ENCODE results near the gene LRIT3.

The LRIT3 gene

GRCh38 chr4:109912706-109913595, 65.0 kb downstream of the LRIT3 start, which contains the start of gene EGF:
Gene EGF (plus strand): TSS chr4:109912883. CDS start chr4:109913336, 453 bp downstream.
- H3K9ac ChIP-seq (ENCODE audit: low read length), result peak within 1 kb of the TSS; percentile 10
- no peaks in the 10 kb centered on the region for H3K4me1 ChIP-seq (ENCODE audit: control insufficient read depth, insufficient read depth, low read length)
- no peaks in the 10 kb centered on the region for H3K36me3 ChIP-seq (ENCODE audit: control insufficient read depth, insufficient read depth, low read length, severe bottlenecking)
- DNase-seq (ENCODE audit: low read depth), result peak; percentile 29
- H3K9me3 ChIP-seq (ENCODE audit: control insufficient read depth, low read length), result no peaks in the 10 kb centered on the region
- H3K4me3 ChIP-seq (ENCODE audit: low read length), result peak within 1 kb of the TSS; percentile 59
- H3K27me3 ChIP-seq (replicated peaks; ENCODE audit: control insufficient read depth, insufficient read depth, low read length), result no peaks in the 10 kb centered on the region

DNA sequence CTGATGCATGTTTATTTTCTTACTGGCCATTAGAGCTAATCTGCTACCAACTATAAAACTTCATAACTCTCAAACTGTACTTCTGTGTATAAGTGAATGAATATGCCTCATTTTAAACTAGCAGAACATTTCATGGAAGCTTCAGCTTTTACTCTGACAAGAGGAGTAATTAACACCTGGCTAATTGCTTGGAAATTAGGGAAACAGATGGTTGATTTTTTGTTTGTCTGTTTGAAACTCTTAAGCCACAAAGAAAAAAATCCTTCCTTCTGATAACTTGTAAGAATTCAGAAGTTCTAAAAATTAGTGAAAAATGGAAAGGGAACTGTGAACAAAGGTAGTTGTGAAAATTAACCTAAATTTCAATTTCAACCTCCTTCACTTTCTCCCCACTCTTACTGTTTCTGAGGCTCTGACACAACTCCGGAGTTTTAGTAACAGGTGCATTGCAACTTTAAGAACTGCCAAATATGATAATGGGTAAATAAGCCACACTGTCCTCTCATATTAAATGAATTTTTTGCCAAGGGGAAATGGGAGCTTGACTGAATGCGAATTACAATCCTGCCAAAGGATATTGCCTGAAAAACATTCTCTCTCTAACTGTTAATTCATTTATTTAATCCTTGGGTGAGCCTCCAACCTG, 65.8 kb downstream of the LRIT3 start:
- DNase-seq (ENCODE audit: low read depth), result no peak
- Histone ChIP-seq H3K27me3 (replicated peaks; ENCODE audit: control insufficient read depth, insufficient read depth, low read length) (no peaks in the 10 kb centered on the region), H3K9ac (ENCODE audit: low read length) (no peak overlapping the region), H3K36me3 (ENCODE audit: control insufficient read depth, insufficient read depth, low read length, severe bottlenecking) (no peaks in the 10 kb centered on the region), H3K9me3 (ENCODE audit: control insufficient read depth, low read length) (no peaks in the 10 kb centered on the region), H3K4me3 (ENCODE audit: low read length) (no peak overlapping the region), H3K4me1 (ENCODE audit: control insufficient read depth, insufficient read depth, low read length) (no peaks in the 10 kb centered on the region)

DNA sequence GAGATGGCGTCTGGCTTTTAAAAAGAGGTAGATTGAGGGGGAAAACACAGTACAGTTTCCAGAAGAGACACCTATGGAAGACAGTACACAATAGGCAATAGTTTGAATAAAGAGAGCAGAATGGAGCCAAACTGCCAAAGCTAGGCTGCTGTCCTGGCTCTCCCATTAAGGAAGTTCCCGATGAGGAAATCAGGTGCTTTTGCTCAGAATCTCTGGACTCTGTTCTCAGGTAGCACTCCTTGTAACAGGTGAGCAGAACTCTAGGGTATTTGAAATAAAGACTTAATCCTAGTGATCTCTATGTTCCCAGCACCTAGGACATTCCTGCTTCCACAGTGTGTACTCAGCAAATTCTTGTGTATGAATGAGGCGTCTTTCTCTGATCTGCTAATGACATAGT, 66.4 kb downstream of the LRIT3 start:
- Histone ChIP-seq H3K36me3 (ENCODE audit: control insufficient read depth, insufficient read depth, low read length, severe bottlenecking) (no peaks in the 10 kb centered on the region), H3K27me3 (replicated peaks; ENCODE audit: control insufficient read depth, insufficient read depth, low read length) (no peaks in the 10 kb centered on the region), H3K9me3 (ENCODE audit: control insufficient read depth, low read length) (no peaks in the 10 kb centered on the region), H3K9ac (ENCODE audit: low read length) (no peak overlapping the region), H3K4me1 (ENCODE audit: control insufficient read depth, insufficient read depth, low read length) (no peaks in the 10 kb centered on the region), H3K4me3 (ENCODE audit: low read length) (no peak overlapping the region)
- DNase-seq (ENCODE audit: low read depth), result no peak

GRCh38 chr4:109915385-109916026, 67.6 kb downstream of the LRIT3 start:
- Histone ChIP-seq H3K4me1 (ENCODE audit: control insufficient read depth, insufficient read depth, low read length) (no peaks in the 10 kb centered on the region), H3K36me3 (ENCODE audit: control insufficient read depth, insufficient read depth, low read length, severe bottlenecking) (no peaks in the 10 kb centered on the region), H3K9ac (ENCODE audit: low read length) (no peak overlapping the region), H3K9me3 (ENCODE audit: control insufficient read depth, low read length) (no peaks in the 10 kb centered on the region), H3K27me3 (replicated peaks; ENCODE audit: control insufficient read depth, insufficient read depth, low read length) (no peaks in the 10 kb centered on the region), H3K4me3 (ENCODE audit: low read length) (no peak overlapping the region)
- no peak for DNase-seq (ENCODE audit: low read depth)

DNA sequence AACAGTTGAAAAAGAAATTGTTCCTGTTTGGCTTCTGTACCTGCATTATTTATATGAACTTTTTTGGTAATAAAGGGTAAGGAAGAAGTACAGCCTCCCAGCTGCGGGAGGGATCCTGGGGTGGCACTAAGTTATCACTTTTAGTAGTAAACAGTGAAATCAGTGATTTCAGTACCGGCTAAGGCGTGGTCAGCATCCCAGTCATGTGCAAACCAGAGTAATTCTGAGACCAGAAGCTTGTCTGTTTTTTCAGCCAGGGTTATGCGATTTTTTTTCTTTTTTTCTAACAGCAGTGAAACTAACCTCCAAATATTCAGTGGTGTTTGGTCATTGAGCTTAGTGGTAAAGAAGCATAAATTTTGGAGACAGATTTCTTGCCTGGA, 68.1 kb downstream of the LRIT3 start:
- Histone ChIP-seq H3K9ac (ENCODE audit: low read length) (no peak overlapping the region), H3K36me3 (ENCODE audit: control insufficient read depth, insufficient read depth, low read length, severe bottlenecking) (no peaks in the 10 kb centered on the region), H3K4me3 (ENCODE audit: low read length) (no peak overlapping the region), H3K9me3 (ENCODE audit: control insufficient read depth, low read length) (no peaks in the 10 kb centered on the region), H3K27me3 (replicated peaks; ENCODE audit: control insufficient read depth, insufficient read depth, low read length) (no peaks in the 10 kb centered on the region), H3K4me1 (ENCODE audit: control insufficient read depth, insufficient read depth, low read length) (no peaks in the 10 kb centered on the region)
- no peak for DNase-seq (ENCODE audit: low read depth)

DNA sequence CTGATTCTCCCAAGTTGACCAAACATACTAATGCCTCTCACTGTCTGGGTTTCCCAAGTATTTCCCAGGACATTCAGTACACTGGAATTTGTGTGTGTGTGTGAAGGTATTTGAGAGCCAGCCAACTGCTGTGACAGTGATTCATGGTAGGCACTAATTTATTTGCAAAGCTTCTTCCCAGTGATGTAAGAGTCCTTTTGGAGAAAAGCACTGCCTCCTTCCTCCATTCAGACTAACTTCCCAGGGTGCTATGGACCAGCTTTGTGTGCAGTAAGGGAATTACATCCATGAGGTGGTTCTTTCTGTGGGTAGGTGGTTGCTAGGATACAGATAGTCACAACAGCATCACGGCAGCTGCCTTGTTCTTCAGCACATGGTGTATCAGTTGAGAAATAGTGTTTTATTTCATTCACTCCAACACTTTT, 73.5 kb downstream of the LRIT3 start:
- no peak overlapping the region for H3K9ac ChIP-seq (ENCODE audit: low read length)
- no peak overlapping the region for H3K4me3 ChIP-seq (ENCODE audit: low read length)
- peak; percentile 46 for DNase-seq (ENCODE audit: low read depth)

More for the DNA sequence above, 73.5 kb downstream of the LRIT3 start:
- Histone ChIP-seq H3K36me3 (ENCODE audit: control insufficient read depth, insufficient read depth, low read length, severe bottlenecking) (no peaks in the 10 kb centered on the region), H3K4me1 (ENCODE audit: control insufficient read depth, insufficient read depth, low read length) (no peaks in the 10 kb centered on the region), H3K27me3 (replicated peaks; ENCODE audit: control insufficient read depth, insufficient read depth, low read length) (no peaks in the 10 kb centered on the region), H3K9me3 (ENCODE audit: control insufficient read depth, low read length) (no peaks in the 10 kb centered on the region)

Data from adipocyte (in vitro differentiated cells).